NCI-H2081 (cell line): ENCODE results near the gene TPK1.

Experiments used
- DNase-seq, 2 experiments: peaks; one replicate each; lab custom pipeline; 2025; lab: John Stamatoyannopoulos, UW

Gene TPK1

DNA sequence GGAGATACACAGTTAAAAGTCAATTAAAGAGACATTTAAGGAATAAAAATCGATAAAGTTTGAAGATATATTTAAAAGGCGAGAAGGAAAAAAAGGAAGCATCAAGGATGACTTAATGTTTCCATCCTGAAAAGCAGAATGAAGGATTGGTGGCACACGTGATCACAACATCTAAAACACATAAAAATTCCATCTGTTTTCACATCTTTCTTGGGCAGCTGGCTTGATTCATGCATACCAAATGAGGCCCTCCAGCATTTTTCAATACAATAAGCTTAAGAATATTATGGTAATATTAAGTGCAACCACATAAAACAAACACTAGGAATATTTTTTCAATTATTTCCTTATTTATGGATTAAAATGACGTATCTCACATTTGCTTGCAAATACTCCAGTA lies 112.6 kb downstream of the TPK1 start:
- DNase-seq, result no peak

DNA sequence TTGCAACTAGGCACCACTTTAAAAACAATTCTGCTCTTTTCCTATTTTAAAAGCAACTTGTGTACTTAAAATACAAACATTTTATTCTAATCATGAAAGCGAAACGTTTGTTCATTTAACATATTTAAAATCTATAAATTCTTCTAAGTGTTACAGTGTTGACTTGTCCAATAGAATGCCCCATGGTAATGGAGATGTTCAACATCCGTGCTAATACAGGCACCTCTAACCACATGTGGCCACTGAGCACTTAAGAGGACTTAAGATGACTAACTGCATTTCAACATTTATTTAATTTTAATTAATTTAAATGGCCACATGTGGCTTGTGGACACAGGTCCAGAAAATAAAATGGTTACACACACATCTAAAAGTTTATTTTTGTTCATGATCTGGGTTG lies 115.1 kb downstream of the TPK1 start:
- DNase-seq, result no peak

DNA sequence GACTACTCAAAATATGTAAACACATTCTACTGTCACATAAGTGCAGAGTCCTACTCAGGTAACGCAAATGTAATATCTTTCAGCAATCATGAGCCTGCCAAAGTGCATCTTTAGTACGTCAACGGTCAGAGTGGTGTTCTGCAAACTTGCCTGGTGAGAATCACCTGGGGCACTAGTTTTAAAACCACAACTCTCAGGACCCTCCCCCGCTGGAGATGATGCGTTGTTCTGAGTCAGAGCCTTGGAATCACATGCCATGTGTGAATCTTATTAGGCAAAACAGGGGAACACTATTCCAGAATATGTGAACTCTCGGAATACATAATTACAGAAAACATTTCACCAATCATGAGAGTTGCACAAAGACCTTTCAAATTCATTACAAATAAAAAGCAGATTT lies 115.7 kb downstream of the TPK1 start:
- no peak for DNase-seq

DNA sequence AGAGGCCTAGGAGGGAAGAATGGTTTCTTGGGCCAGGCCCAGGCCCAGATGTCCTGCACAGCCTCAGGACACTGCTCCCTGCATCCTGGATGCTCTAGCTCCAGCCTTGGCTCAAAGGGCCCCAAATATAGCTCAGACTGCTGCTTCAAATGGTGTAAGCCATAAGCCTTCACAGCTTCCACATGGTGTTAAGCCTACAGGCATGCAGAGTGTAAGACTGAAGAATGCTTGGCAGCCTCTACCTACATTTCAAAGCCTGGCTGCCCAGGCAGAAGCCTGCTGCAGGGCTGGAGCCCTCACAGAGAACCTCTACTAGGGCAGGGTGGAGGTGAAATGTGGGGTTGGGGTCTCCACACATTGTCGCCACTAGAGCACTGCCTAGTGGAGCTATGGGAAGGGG lies 118.1 kb downstream of the TPK1 start:
- no peak for DNase-seq

DNA sequence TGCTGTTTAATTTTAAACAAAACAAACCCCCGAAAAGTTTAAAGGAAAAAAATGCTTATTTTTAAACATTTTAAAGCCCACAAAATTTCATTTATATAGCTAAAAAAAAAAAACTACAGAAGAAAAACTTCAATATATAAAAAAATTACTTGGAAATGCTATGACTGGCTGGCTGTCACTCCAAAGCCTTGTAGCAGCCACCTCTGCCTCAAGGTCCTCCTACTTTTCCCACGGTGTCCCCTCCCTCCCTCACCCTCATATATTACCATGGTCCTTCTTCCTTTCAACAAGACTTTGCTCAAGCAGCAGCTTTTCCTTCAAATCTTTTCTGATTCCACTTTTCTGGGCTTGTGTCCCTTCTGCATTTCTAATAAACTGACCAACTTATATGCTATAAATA lies 122.0 kb downstream of the TPK1 start:
- no peak for DNase-seq

DNA sequence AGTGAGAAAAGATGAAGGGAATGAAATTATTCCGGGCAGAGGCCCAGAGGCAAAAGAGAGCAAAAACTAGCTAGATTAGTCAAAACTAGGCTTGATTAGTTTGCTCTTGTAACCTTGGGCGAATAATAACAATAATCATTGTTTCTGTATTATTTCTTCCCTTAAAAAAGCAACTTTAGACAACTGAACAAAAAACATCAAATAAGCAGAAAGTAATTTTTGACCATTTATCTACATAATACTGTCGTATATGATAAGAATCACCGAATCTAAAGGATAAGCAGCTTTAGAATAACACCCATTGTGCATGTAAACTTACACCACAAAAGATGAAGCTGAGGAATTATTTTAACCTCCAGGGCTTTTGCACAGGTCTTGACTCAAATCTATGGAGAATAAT lies 125.1 kb downstream of the TPK1 start:
- no peak for DNase-seq

DNA sequence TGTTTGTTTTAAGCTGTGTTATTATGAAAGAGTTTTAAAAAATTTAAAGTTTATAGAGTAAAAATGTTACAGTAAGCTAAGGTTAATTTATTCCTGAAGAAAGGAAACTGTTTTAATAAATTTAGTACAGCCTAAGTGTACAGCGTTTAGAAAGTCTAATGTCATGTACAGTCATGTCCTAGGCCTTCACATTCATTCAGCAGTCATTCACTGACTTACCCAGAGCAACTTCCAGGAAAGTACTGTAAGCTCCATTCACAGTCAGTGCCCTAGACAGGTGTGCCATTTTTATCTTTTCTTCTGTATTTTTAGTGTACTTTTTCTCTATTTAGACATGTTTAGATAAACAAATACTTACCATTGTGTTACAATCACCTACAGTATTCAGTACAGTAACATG lies 126.8 kb downstream of the TPK1 start:
- DNase-seq, result no peak

DNA sequence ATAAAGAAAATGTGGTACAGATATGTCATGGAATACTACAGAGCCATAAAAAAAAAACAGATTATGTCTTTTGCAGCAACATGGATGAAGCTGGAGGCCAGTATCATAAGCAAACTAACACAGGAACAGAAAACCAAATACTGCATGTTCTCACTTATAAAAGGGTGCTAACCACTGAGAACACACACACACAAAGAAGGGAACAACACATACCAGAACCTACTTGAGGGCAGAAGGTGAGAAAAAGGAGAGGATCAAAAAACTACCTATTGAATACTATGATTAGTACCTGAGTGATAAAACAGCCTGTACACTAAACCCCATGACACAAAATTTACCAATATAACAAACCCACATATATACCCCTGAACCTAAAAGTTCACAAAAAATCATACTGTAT lies 144.6 kb downstream of the TPK1 start:
- no peak for DNase-seq

DNA sequence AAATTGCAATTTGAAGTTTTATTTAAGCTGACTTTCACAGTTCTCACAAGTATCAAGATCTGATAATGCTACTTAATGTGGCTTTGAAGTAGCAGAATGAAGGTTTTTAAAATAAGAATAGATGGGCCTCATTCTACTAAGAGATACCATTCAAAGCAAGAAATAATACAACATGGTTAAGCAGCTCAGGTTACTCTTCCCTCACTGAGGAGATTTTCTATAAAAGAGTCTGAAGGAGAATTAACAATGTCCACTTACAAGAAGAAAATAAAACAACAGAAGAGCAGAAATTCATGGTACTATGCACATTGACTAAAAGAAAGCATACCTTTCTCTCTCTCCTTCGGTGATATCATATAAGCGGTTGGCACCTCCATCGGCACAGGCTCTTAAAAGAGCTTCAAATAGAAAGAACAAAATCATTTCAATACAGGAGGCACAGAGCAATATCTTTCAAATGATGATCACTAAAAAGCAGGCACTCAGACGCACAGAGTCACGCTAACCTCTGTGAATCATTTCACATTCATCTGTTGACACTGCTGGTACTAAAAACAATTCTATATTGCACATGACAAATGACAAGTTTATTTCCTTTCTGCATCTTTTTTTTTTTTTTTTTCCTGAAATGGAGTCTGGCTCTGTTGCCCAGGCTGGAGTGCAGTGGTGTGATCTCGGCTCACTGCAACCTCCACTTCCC lies 153.1 kb downstream of the TPK1 start:
- no peak for DNase-seq

DNA sequence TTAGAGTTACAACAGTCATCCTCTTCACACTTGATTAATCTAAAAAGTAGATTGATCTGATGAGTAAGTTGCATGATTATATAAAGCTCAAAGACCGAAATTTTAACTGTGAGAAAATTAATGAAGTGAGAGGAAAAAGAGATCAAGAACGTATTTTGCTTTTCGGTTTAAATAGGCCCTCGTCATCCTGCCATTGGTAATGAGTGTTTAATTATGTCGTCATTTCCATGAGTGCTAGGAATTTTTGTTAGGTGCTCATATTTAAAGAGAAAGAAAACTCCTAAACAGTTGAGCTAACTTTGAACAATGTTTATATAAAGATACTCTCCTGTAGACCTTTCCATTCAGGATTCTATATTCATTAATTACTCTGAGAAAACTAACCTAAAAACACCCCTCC lies 159.4 kb downstream of the TPK1 start:
- no peak for DNase-seq

DNA sequence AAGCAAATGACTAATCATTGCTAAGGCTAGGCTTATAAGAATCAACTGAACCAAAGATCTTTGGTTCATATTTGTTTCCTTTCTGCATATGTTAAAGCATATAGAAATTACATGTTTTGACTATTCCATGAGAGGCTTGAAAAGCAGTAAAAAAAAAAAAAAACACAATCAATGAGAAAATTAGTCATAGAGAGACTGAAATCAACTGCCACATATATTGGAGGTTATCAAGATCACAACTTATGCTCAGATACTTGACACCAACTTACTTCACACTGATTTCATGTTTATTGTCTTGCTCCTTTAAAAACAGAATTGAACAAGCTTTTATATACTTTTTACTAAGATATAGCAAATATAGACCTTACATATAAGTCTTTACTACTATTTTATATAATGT lies 161.3 kb downstream of the TPK1 start:
- DNase-seq, result no peak

DNA sequence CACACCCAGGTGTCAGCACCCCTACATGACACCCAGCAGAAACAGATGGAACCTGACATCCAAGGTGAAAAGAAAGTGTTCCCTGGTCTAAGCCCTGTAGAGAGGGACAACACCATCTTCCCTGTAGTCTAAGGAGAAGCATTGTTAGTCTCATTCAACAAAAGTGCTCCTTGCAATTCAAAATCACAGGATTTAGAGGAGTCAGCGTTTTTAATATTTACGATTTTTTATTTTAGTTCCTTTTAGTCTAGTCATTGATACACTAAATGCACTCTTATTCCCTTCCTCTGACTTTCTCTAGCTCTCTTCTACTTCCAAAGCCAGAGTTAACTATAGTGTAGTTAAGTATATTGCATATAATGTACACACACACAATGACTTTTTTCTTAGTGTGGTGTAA lies 163.0 kb downstream of the TPK1 start:
- DNase-seq, result no peak

DNA sequence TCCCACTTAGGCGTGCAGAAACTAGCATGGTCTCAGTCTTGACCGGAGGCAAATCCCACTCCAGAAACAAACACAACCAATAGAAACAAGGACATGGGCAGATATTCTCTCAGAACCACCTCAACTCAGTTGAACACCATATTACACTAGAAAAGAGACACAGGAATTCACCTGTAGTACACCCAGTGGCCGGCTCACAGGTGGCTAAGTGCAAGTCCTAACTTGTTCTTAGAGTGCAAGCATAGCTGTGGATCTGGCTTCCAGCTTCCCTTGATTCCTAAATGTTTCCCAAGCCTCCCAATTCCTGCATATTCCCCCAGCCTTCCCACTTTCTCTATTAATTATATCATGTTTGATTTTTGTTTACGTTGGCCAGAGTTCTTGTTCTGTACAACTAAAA lies 164.4 kb downstream of the TPK1 start:
- DNase-seq, result no peak

DNA sequence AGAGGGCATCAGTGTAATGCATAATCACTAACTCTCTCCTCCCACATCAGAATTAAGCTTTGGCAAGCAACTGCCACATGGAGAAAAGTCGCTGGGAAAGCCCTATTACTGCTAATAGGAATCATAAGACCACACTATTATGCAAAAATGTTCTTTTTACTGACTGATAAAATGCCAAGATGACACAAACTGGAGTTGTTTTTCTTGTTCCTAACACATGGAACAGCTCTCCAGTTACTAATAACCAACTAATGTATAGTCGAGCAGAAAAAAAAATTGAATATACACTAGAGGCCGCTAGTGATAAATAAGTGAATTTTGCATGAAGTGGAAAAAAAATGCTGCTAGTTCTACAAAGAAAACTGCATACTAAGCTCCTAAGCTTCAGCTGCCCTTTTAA lies 165.6 kb downstream of the TPK1 start:
- DNase-seq, result peak in 1 of 2 experiments; percentile 22

DNA sequence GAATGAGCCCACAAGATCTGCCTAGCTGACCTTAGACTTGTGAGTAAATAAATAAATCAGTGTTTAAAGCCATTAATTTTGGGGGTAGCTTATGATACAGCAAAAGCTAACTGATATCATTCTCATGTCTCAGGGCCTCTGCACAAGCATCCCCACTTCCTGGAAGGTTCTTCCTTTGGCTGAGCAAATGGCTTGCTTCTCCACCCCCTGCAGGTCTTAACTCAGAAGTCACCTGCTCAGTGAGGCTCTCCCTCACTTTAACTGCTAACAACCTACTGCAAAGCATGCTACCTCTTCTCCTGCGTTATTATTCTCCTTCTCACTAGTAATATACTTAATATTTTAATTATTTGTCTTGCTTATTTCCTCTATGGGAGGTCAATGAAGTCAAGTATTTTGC lies 167.3 kb downstream of the TPK1 start:
- no peak for DNase-seq

DNA sequence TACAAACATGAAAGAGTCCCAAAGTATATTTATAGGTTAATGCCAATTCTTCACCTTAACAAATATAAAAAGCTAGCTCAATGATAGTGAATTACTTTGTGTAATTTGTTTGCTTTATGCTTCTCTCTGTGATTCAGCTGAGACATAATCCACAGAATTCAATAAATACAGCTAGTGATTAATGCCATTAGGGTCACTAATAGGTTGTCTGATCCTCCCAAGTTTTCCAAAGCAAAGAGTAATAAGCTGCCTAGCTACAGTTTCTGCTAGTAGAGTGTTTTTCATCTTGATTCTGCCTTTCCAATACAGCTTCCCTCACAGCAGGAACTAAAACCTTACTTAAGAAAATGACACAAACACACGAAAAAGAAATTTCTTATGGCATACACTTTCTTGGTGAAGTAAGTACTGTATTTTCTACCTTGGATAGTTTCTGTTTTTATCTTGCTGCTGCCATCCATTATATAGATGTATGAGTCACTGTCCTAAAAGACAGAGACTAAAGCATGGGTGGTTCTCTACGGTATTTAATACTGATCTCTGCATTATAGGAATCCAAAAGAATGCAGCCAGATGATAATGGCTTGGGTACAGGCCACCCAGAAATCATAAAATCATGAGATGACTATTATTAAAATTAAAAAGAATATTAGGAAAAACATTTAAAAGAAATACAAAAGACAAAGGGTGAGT lies 170.0 kb downstream of the TPK1 start:
- no peak for DNase-seq

DNA sequence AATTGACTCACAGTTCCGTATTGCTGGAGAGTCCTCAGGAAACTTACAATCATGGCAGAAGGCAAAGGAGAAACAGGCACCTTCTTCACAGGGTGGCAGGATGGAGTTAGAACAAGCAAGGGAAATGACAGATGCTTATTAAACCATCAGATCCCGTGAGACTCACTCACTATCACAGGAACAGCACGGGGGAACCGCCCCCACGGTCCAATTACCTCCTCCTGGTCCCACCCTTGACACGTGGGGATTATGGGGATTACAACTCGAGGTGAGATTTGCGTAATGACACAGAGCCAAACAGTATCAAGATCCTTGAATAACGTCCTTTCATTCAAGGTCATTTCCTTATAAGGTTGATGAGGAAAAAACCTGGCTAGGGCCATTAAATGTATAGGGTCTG lies 176.6 kb downstream of the TPK1 start:
- no peak for DNase-seq

DNA sequence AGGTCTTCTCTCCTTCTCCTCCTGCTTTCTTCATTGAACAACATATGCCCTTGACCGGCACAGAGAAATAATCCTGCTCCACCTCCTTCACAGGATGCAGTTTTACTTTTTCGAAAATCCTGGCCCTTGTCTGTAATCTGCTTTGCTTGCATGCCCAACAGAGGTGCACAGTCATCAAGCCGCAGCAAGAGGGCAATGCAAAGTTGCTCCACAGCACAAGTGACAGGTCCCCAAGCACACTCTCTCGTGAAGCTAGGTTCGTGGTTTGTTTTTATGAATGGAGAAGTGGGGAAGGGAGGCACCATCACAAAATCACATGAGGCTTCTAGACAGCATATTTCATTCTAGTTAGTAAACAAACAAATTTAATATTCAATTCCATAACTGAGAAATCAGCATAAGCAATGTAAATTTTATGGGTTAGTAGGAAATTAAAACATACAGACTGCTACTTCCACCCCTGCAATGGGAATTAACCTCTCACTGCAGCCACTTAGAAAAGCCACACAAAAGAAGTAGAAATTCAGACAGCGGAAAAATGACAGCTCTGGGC lies 178.8 kb downstream of the TPK1 start:
- DNase-seq, result no peak

DNA sequence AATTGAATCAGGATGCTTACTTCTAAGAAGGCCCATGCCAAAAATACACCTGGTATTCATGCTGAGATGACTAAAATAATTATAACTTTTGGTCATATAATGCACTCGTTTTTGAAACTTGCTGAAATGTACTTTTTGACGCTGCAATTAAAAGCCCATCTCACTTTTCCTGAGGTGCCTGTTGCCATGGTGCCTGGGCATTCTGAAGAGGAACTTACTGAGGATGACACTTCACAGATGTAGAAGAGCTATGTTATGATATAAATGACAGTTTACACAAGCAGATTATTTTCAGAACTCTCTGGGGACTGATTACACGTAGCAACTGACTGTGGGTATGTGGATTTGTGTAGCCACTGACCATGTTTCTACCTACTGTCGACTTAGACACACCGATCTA lies 182.4 kb downstream of the TPK1 start:
- DNase-seq, result no peak

DNA sequence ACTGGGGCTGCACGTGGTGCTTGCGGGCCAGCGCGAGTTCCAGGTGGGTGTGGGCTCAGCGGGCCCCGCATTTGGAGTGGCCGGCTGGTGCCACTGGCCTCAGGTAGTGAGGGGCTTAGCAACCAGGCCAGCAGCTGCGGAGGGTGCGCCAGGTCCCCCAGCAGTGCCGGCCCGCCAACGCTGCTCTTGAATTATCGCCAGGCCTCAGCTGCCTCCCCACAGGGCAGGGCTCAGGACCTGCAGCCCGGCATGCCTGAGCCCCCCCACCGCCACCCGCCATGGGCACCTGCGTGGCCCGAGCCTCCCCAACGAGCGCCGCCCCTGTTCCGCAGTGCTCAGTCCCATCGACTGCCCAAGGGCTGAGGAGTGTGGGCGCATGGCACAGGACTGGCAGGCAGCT lies 185.4 kb downstream of the TPK1 start:
- no peak for DNase-seq

DNA sequence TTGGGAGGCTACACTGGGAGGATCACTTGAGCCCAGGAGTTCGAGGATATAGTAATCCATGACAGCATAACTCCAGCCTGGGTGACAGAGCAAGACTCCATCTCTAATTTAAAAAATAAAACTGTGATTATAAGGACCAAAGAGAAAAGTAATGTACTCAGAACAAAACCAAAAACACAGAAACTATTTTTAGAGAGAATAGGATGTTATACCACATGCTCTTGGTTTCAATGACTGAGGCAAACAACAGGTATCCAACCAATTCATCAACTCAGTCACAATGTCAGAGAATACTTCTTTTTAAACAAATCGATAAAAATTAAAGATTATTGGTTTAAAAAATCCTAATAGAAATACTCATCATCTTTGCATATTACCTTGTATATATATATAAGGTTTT lies 186.7 kb downstream of the TPK1 start:
- no peak for DNase-seq

DNA sequence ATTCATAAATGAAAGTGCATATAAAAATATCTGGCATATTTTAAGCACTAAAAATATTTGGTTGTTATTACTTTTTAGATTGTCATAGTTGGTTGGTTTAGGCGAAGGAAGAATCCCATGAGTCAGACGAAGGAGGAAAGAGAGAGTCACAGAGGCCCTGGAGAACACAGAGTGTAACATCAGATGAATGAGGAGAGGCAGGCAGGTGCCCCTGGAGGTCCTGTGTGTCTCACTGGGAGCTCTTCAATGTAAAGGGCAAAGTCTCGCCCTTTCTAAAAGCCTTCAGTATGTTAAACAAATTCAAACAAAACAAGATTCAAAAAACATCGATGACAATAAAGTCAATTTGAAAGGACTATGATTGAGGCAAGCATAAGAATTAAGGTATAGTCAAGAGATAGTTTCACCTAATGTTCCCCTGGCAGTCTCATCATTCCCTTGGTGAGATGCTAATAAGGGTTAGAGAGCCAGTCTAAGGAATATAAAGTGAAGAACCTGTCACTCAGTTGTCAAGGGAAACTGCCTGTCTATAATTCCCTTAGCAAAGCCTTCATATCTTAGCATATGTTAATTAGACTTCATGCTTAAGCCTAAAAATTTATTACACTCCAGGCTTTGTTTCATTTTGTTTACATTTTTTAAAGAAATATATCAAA lies 194.3 kb downstream of the TPK1 start:
- DNase-seq, result no peak

DNA sequence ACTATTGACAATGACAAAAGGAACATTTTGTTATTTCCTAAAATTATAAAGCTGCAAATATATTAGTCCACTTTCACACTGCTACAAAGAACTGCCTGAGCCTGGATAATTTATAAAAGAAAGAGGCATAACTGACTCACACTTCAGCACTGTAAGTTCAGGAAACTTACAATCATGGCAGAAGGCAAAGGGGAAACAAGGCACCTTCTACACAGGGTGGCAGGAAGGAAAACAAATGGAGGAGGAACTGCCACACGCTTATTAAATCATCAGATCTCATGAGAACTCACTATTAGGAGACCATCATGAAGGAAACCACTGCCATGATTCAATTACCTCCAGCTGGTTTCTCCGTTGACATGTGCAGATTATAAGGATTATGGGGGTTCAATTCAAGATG lies 203.1 kb downstream of the TPK1 start:
- no peak for DNase-seq
